DND-41 (cell line): Measurements from ENCODE around the gene IL9.

ENCODE experiments used
- ATAC-seq: fragments of 200-7000 bp; cut with Tn5 transposase; 3 replicates; pipeline ENCODE4 v1.9.1; 2021; ENCODE audit warnings: low read depth; ENCODE audit not compliant: insufficient read depth
- DNase-seq: peaks from one replicate; pipeline ENCODE4 v3.0.0-alpha.2; 2020
- H2AFZ ChIP-seq: 2 replicates; pipeline ENCODE4 v1.6.0; 2012; ENCODE audit warnings: low read depth, low read length
- H3K27ac ChIP-seq: 2 replicates; pipeline ENCODE4 v1.5.1; 2012; ENCODE audit warnings: low read length, inconsistent platforms
- H3K27me3 ChIP-seq: fragments of 200-600 bp; sonication (generic); 2 replicates; pipeline ENCODE4 v1.6.0; 2012; ENCODE audit warnings: low read length, mild to moderate bottlenecking, inconsistent platforms; ENCODE audit not compliant: insufficient read depth, poor library complexity
- H3K36me3 ChIP-seq: 2 replicates; pipeline ENCODE4 v1.5.1; 2012; ENCODE audit warnings: low read length, inconsistent platforms; ENCODE audit not compliant: insufficient read depth
- H3K4me1 ChIP-seq: 2 replicates; pipeline ENCODE4 v1.5.1; 2012; ENCODE audit warnings: mild to moderate bottlenecking, low read length; ENCODE audit not compliant: insufficient read depth
- H3K4me2 ChIP-seq: 2 replicates; pipeline ENCODE4 v1.6.0; 2012; ENCODE audit warnings: mild to moderate bottlenecking, moderate library complexity, low read length, inconsistent platforms; ENCODE audit not compliant: insufficient read depth
- H3K4me3 ChIP-seq, 2 experiments: fragments of 200-600 bp in 1 of 2; shearing (Covaris generic) in 1 of 2; 2 replicates each; pipeline ENCODE4 v1.5.1; 2012 to 2016; ENCODE audit warnings: inconsistent platforms in 2 of 2, low read length in 2 of 2, mild to moderate bottlenecking in 2 of 2, low read depth in 1 of 2, moderate library complexity in 1 of 2
- H3K79me2 ChIP-seq: 2 replicates; pipeline ENCODE4 v1.6.0; 2012; ENCODE audit warnings: low read length, inconsistent platforms; ENCODE audit not compliant: insufficient read depth
- H3K9ac ChIP-seq: 2 replicates; pipeline ENCODE4 v1.6.0; 2012; ENCODE audit warnings: low read depth, mild to moderate bottlenecking, inconsistent platforms, low read length, moderate library complexity
- H3K9me3 ChIP-seq: 2 replicates; pipeline ENCODE4 v1.5.1; 2012; ENCODE audit warnings: low read length, moderate library complexity, mild to moderate bottlenecking, inconsistent platforms; ENCODE audit not compliant: insufficient read depth, severe bottlenecking
- H4K20me1 ChIP-seq: 2 replicates; pipeline ENCODE4 v1.6.0; 2012; ENCODE audit warnings: low read length; ENCODE audit not compliant: insufficient read depth
- EZH2 ChIP-seq: IDR thresholded peaks from 3 replicates; pipeline ENCODE4 v1.6.1; 2012; ENCODE audit warnings: borderline replicate concordance, low read depth, mild to moderate bottlenecking, moderate library complexity, low read length, inconsistent platforms; ENCODE audit not compliant: severe bottlenecking
- TF ChIP-seq, protein P1 (sequence below): IDR thresholded peaks from 2 replicates; pipeline ENCODE4 v1.5.1; 2012; ENCODE audit warnings: borderline replicate concordance, low read length, moderate library complexity, mild to moderate bottlenecking; ENCODE audit not compliant: poor library complexity, severe bottlenecking; ENCODE audit errors: extremely low read depth

IL9 gene

DNA sequence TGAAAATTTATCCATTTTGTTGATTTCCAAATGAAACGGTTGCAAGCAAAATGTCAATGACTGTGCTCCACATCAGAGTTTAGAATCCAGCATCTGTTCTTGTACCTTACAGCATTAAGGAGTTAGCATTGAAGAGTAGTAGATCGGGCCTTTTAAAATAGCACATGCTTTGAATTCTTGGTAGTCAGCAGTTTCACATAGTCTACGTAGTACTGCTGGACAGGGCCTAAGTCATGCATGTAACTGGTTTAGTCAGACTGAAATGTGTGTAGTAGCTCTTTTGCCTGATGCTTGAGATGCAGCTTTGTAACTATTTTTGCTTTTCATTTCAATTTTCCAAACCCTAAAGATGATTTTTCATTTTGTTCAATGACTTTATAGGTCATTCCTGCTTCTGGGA is 39.3 kb upstream of the IL9 start:
- Histone ChIP-seq H4K20me1 (no peaks in the 10 kb centered on the region), H3K4me2 (no peak overlapping the region), H3K4me3 (no peak overlapping the region), H3K9ac (no peak overlapping the region), H2AFZ (no peak overlapping the region), H3K79me2 (no peaks in the 10 kb centered on the region), H3K9me3 (no peaks in the 10 kb centered on the region), H3K27me3 (peaks cover 6% of the 10 kb centered on the region), H3K4me1 (no peaks in the 10 kb centered on the region), H3K27ac (no peak overlapping the region), H3K36me3 (no peaks in the 10 kb centered on the region)
- TF ChIP-seq, protein P1, sequence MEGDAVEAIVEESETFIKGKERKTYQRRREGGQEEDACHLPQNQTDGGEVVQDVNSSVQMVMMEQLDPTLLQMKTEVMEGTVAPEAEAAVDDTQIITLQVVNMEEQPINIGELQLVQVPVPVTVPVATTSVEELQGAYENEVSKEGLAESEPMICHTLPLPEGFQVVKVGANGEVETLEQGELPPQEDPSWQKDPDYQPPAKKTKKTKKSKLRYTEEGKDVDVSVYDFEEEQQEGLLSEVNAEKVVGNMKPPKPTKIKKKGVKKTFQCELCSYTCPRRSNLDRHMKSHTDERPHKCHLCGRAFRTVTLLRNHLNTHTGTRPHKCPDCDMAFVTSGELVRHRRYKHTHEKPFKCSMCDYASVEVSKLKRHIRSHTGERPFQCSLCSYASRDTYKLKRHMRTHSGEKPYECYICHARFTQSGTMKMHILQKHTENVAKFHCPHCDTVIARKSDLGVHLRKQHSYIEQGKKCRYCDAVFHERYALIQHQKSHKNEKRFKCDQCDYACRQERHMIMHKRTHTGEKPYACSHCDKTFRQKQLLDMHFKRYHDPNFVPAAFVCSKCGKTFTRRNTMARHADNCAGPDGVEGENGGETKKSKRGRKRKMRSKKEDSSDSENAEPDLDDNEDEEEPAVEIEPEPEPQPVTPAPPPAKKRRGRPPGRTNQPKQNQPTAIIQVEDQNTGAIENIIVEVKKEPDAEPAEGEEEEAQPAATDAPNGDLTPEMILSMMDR = no peak
- no peak for TF ChIP-seq EZH2
- no peak for ATAC-seq
- no peak for DNase-seq

DNA sequence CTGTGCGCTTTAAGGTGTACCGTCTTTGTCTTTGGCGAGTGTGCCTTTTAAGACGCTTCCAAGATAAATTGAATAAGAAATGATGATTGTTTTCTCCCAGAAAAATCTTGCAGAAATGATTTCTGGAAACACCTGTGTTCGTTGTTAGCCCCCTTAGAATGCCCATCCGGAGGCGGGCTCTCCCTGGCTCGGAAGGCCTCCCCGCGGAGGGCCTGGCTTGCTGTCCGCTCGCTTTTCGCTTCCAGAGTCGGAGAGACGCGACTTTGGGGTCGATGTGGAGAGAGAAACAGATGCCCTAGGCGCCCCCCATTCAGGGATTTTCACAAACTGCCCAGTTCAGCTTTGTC is 35.3 kb upstream of the IL9 start:
- H3K36me3 ChIP-seq = no peaks in the 10 kb centered on the region
- H2AFZ ChIP-seq = no peak overlapping the region
- no peak for DNase-seq
- ATAC-seq = no peak
- H3K79me2 ChIP-seq = no peaks in the 10 kb centered on the region
- no peak overlapping the region for H3K27ac ChIP-seq
- no peaks in the 10 kb centered on the region for H3K9me3 ChIP-seq
- H3K9ac ChIP-seq = no peak overlapping the region
- no peak overlapping the region for H3K4me3 ChIP-seq
- H3K27me3 ChIP-seq = peaks cover 4% of the 10 kb centered on the region
- no peaks in the 10 kb centered on the region for H3K4me1 ChIP-seq
- H3K4me2 ChIP-seq = no peak overlapping the region
- no peaks in the 10 kb centered on the region for H4K20me1 ChIP-seq
- TF ChIP-seq, protein P1 = no peak
- TF ChIP-seq EZH2 = no peak

DNA sequence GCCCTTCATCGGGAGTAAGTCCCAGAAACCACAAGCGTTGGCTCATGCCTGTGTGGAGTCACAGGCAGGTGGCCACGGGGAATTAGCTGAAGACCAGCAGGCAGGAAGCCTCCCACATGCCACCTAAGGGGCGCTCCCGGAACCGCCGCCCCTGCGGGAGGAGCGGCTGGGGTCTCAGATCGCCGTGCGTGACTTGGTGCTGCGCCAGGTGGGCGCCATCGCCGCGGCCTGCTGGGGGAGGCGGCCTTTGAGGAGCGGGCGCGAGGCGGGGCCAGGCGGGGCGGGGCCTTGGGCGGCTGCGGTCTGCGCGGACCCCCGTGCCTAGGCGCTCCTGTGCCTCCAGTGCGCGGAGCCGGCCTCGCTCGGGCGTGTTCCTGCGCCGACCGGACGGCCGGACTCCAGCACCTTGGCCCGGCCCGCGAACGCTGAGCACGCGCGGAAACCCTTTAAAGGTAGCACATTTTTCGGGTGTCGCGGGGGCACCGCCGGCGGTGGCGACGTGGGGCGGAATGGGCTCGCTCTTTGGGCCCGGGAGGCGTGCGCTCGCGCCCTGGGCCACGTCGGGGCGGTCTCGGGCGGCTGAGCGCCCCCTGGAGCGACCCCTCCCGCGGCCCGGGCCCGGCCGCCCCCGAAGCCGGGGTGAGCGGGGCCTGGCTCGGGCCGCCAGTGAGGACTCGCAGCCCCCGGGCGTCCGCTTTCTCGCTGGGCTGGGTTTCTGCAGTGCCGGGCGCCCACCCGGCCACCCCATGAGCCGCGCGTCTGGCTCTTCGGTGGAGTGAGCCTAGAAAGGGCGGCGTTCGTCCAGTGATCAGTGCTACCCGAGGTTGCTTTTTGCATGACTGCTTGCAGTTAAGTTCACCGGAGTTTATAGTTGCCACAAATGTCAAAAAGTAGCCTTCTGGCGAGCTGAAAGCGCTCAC is 34.6 kb upstream of the IL9 start:
- no peak overlapping the region for H3K4me3 ChIP-seq
- no peak for TF ChIP-seq EZH2
- TF ChIP-seq, protein P1 = no peak
- no peaks in the 10 kb centered on the region for H3K4me1 ChIP-seq
- H3K9ac ChIP-seq = no peak overlapping the region
- ATAC-seq (no peak), DNase-seq (no peak)
- H3K27me3 ChIP-seq = peaks cover 4% of the 10 kb centered on the region
- no peak overlapping the region for H3K27ac ChIP-seq
- H2AFZ ChIP-seq = no peak overlapping the region
- H3K36me3 ChIP-seq = no peaks in the 10 kb centered on the region
- no peaks in the 10 kb centered on the region for H3K9me3 ChIP-seq
- H3K79me2 ChIP-seq = no peaks in the 10 kb centered on the region
- no peaks in the 10 kb centered on the region for H4K20me1 ChIP-seq
- no peak overlapping the region for H3K4me2 ChIP-seq

DNA sequence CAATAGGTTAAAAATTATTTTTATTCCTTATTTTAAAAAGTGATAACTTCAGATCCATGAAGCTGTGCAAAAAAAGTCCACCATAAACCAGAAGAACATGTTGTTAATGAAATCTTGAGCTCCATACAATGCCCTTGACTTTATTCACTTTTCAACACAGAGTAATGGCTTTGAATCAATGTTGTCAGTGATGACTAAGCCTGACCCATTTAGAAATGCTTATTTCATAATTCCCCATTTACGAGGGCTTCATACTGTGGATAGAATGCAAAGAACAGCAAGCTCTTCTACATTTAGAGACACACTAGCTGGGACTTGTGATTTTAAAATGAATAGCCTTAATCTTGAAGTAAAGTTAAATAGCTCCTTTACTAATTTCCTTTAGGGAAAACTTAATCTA is 25.7 kb upstream of the IL9 start:
- Histone ChIP-seq H3K79me2 (no peaks in the 10 kb centered on the region), H3K27me3 (peaks cover 28% of the 10 kb centered on the region), H3K4me2 (no peak overlapping the region), H3K9ac (no peak overlapping the region), H3K4me1 (no peaks in the 10 kb centered on the region), H4K20me1 (no peaks in the 10 kb centered on the region), H3K4me3 (no peak overlapping the region), H3K27ac (no peak overlapping the region), H2AFZ (no peak overlapping the region), H3K9me3 (no peaks in the 10 kb centered on the region), H3K36me3 (no peaks in the 10 kb centered on the region)
- no peak for ATAC-seq
- DNase-seq = no peak
- TF ChIP-seq, protein P1 = no peak
- TF ChIP-seq EZH2 = no peak
